H9 (cell line): ENCODE results near the gene SKAP1. TPM values are rescaled to one million over a fixed set of nuclear protein-coding genes. Genes with fewer than 3 reads are reported as not detected.

ENCODE experiments used
- DNase-seq: peaks from one replicate; pipeline ENCODE4 v3.0.0-alpha.2; 2017
- H2AFZ ChIP-seq: one replicate; pipeline ENCODE4 v1.6.1; 2013; ENCODE audit warnings: mild to moderate bottlenecking, low read length, control low read depth, moderate library complexity
- H2AK5ac ChIP-seq: 2 replicates; pipeline ENCODE4 v1.6.1; 2013; ENCODE audit warnings: low read length, control low read depth, mixed read lengths; ENCODE audit not compliant: insufficient read length
- H2BK120ac ChIP-seq: one replicate; pipeline ENCODE4 v1.6.1; 2013; ENCODE audit warnings: low read depth, mild to moderate bottlenecking, low read length, control low read depth, inconsistent platforms; ENCODE audit not compliant: poor library complexity, severe bottlenecking
- H2BK12ac ChIP-seq: 2 replicates; pipeline ENCODE4 v1.6.1; 2013; ENCODE audit warnings: low read length, control low read depth, mixed read lengths, low read depth; ENCODE audit not compliant: insufficient read length
- H2BK15ac ChIP-seq: 2 replicates; pipeline ENCODE4 v1.6.1; 2013; ENCODE audit warnings: low read depth, low read length, control low read depth
- H2BK20ac ChIP-seq: one replicate; pipeline ENCODE4 v1.6.1; 2013; ENCODE audit warnings: low read depth, mild to moderate bottlenecking, low read length, control low read depth, inconsistent platforms; ENCODE audit not compliant: poor library complexity, severe bottlenecking
- H2BK5ac ChIP-seq: 2 replicates; pipeline ENCODE4 v1.6.1; 2013; ENCODE audit warnings: low read length, control low read depth, mixed read lengths; ENCODE audit not compliant: insufficient read length
- H3K14ac ChIP-seq: 2 replicates; pipeline ENCODE4 v1.6.1; 2013; ENCODE audit warnings: low read length, control low read depth; ENCODE audit not compliant: insufficient read depth
- H3K18ac ChIP-seq: 2 replicates; pipeline ENCODE4 v1.6.1; 2013; ENCODE audit warnings: low read depth, mild to moderate bottlenecking, mixed read lengths, low read length, control low read depth; ENCODE audit not compliant: insufficient read length
- H3K23ac ChIP-seq: 2 replicates; pipeline ENCODE4 v1.6.1; 2013; ENCODE audit warnings: low read length, control low read depth, mixed read lengths, low read depth; ENCODE audit not compliant: insufficient read length
- H3K23me2 ChIP-seq: 2 replicates; pipeline ENCODE4 v1.6.1; 2013; ENCODE audit warnings: low read depth, mild to moderate bottlenecking, mixed read lengths, low read length, control low read depth; ENCODE audit not compliant: insufficient read length, poor library complexity, severe bottlenecking
- H3K27ac ChIP-seq: 2 replicates; pipeline ENCODE4 v1.5.1; 2013; ENCODE audit warnings: low read length, control low read depth, mixed read lengths, low read depth; ENCODE audit not compliant: insufficient read length
- H3K27me3 ChIP-seq: 2 replicates; pipeline ENCODE4 v1.6.1; 2013; ENCODE audit warnings: low read length, control low read depth, inconsistent platforms; ENCODE audit not compliant: insufficient read depth
- H3K4ac ChIP-seq: 2 replicates; pipeline ENCODE4 v1.6.1; 2013; ENCODE audit warnings: low read depth, mild to moderate bottlenecking, control low read depth, inconsistent platforms, low read length, moderate library complexity
- H3K4me1 ChIP-seq: 2 replicates; pipeline ENCODE4 v1.6.1; 2013; ENCODE audit warnings: low read length, control low read depth, inconsistent platforms; ENCODE audit not compliant: insufficient read depth
- H3K4me2 ChIP-seq: 2 replicates; pipeline ENCODE4 v1.6.1; 2013; ENCODE audit warnings: low read length, control low read depth, mixed read lengths; ENCODE audit not compliant: insufficient read length, insufficient read depth
- H3K56ac ChIP-seq: 2 replicates; pipeline ENCODE4 v1.6.1; 2013; ENCODE audit warnings: low read depth, mild to moderate bottlenecking, mixed read lengths, low read length, control low read depth; ENCODE audit not compliant: insufficient read length
- H3K79me1 ChIP-seq: 2 replicates; pipeline ENCODE4 v1.6.1; 2013; ENCODE audit warnings: low read depth, mild to moderate bottlenecking, moderate library complexity, low read length, control low read depth, inconsistent platforms; ENCODE audit not compliant: insufficient read depth, poor library complexity, severe bottlenecking
- H3K79me2 ChIP-seq: 2 replicates; pipeline ENCODE4 v1.6.1; 2013; ENCODE audit warnings: low read length, control low read depth, inconsistent platforms; ENCODE audit not compliant: insufficient read depth
- H3K9ac ChIP-seq: 2 replicates; pipeline ENCODE4 v1.6.1; 2013; ENCODE audit warnings: low read length, control low read depth, mixed read lengths; ENCODE audit not compliant: insufficient read length; ENCODE audit errors: extremely low read depth
- H3K9me3 ChIP-seq: one replicate; pipeline ENCODE4 v1.6.1; 2013; ENCODE audit warnings: low read depth, low read length, inconsistent platforms; ENCODE audit not compliant: control insufficient read depth
- H3T11ph ChIP-seq: one replicate; pipeline ENCODE4 v1.6.1; 2013; ENCODE audit warnings: mild to moderate bottlenecking, low read length, control low read depth, inconsistent platforms
- H4K20me1 ChIP-seq: one replicate; pipeline ENCODE4 v1.6.1; 2013; ENCODE audit not compliant: control insufficient read depth, insufficient read length, insufficient read depth
- H4K5ac ChIP-seq: 2 replicates; pipeline ENCODE4 v1.6.1; 2013; ENCODE audit warnings: low read depth, mild to moderate bottlenecking, mixed read lengths, low read length, control low read depth; ENCODE audit not compliant: insufficient read length
- H4K8ac ChIP-seq: replicated peaks from 2 replicates; pipeline ENCODE4 v1.6.1; 2013; ENCODE audit warnings: low read length, control low read depth, mixed read lengths, low read depth; ENCODE audit not compliant: insufficient read length
- H4K91ac ChIP-seq: 2 replicates; pipeline ENCODE4 v1.6.1; 2013; ENCODE audit warnings: low read depth, mild to moderate bottlenecking, moderate library complexity, mixed read lengths, low read length, control low read depth; ENCODE audit not compliant: insufficient read length
- H3K27ac Mint-ChIP-seq, 3 experiments: 2 replicates in 2 of 3; 3 replicates in 1 of 3; pipeline ENCODE4 v1.8.0; 2020 to 2021; ENCODE audit warnings: mixed read lengths in 3 of 3, mild to moderate bottlenecking in 1 of 3, moderate library complexity in 1 of 3
- H3K27me3 Mint-ChIP-seq: 2 replicates; pipeline ENCODE4 v1.8.0; 2021; ENCODE audit warnings: low read depth, mild to moderate bottlenecking, moderate library complexity, mixed read lengths
- H3K36me3 Mint-ChIP-seq, 3 experiments: 2 replicates in 2 of 3; 3 replicates in 1 of 3; pipeline ENCODE4 v1.8.0; 2020 to 2021; ENCODE audit warnings: low read depth in 3 of 3, mixed read lengths in 3 of 3; ENCODE audit not compliant: insufficient read depth in 1 of 3
- H3K4me1 Mint-ChIP-seq, 2 experiments: 2 replicates each; pipeline ENCODE4 v1.8.0; 2020; ENCODE audit warnings: mixed read lengths in 2 of 2
- H3K4me3 Mint-ChIP-seq, 2 experiments: 2 replicates in 1 of 2; 3 replicates in 1 of 2; pipeline ENCODE4 v1.8.0; 2020 to 2021; ENCODE audit warnings: mild to moderate bottlenecking in 2 of 2, mixed read lengths in 2 of 2, moderate library complexity in 1 of 2
- H3K9me3 Mint-ChIP-seq, 2 experiments: 2 replicates in 1 of 2; 3 replicates in 1 of 2; pipeline ENCODE4 v1.8.0; 2020; ENCODE audit warnings: mild to moderate bottlenecking in 2 of 2, mixed read lengths in 2 of 2, moderate library complexity in 1 of 2
- total RNA-seq: library from RNA; stranded (reverse); gene quantifications from 2 replicates; pipeline ENCODE4 v1.2.1, GENCODE V29; 2021
- TF ChIP-seq, protein P1 (sequence below): fragments of 200-600 bp; sonication (generic); conservative IDR thresholded peaks from 3 replicates; pipeline ENCODE4 v1.8.0; 2021; ENCODE audit warnings: antibody characterized with exemption, mild to moderate bottlenecking

The SKAP1 gene
- total RNA-seq, 1 experiment from 2014 or later = not detected

DNA sequence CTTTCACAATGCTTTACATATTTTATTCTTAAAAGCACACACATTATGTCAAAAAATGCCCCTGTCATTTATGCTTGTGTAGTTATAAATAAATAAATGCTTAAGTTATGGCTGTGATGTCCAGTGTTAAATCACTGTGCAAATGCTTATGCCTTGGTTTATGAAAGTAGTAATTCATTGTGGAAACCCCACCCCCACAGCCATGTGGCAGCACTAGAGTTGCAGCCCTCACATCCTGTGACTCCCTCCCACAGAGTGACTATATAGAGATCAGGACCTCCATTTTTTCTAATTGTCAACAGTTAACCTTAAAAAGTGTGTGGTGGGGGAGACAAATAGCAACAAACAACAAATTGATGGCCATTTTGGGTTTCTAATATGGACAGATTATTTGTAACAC is 2.4 kb downstream of the SKAP1 start:
- no peak overlapping the region for H3K4me3 Mint-ChIP-seq
- peaks cover 7 to 11% of the 10 kb centered on the region in 2 experiments; a peak in 3 of 4 replicates for H3K4me1 Mint-ChIP-seq
- H3K23me2 ChIP-seq = no peaks in the 10 kb centered on the region
- no peaks in the 10 kb centered on the region for H3K79me1 ChIP-seq
- no peak overlapping the region for H3K4ac ChIP-seq
- no peaks in the 10 kb centered on the region for H3K4me1 ChIP-seq
- TF ChIP-seq, protein P1, sequence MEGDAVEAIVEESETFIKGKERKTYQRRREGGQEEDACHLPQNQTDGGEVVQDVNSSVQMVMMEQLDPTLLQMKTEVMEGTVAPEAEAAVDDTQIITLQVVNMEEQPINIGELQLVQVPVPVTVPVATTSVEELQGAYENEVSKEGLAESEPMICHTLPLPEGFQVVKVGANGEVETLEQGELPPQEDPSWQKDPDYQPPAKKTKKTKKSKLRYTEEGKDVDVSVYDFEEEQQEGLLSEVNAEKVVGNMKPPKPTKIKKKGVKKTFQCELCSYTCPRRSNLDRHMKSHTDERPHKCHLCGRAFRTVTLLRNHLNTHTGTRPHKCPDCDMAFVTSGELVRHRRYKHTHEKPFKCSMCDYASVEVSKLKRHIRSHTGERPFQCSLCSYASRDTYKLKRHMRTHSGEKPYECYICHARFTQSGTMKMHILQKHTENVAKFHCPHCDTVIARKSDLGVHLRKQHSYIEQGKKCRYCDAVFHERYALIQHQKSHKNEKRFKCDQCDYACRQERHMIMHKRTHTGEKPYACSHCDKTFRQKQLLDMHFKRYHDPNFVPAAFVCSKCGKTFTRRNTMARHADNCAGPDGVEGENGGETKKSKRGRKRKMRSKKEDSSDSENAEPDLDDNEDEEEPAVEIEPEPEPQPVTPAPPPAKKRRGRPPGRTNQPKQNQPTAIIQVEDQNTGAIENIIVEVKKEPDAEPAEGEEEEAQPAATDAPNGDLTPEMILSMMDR = no peak
- peaks cover 16% of the 10 kb centered on the region for H3K27me3 ChIP-seq
- H3T11ph ChIP-seq = no peak overlapping the region
- H3K56ac ChIP-seq = no peak overlapping the region
- H3K9me3 Mint-ChIP-seq = no peaks in the 10 kb centered on the region
- no peak overlapping the region for H3K27ac Mint-ChIP-seq
- no peaks in the 10 kb centered on the region for H3K9me3 ChIP-seq
- no peak overlapping the region for H2BK12ac ChIP-seq
- no peak overlapping the region for H2BK20ac ChIP-seq
- H4K8ac ChIP-seq = no peak overlapping the region
- H3K9ac ChIP-seq = no peak overlapping the region
- no peak for DNase-seq
- no peak overlapping the region for H4K91ac ChIP-seq
- no peak overlapping the region for H4K5ac ChIP-seq
- no peaks in the 10 kb centered on the region; a peak in 1 of 7 replicates for H3K36me3 Mint-ChIP-seq
- no peak overlapping the region for H2AFZ ChIP-seq
- H3K14ac ChIP-seq = no peak overlapping the region
- no peak overlapping the region for H2AK5ac ChIP-seq
- peaks cover 52% of the 10 kb centered on the region for H3K27me3 Mint-ChIP-seq
- H3K23ac ChIP-seq = no peak overlapping the region
- H3K18ac ChIP-seq = no peak overlapping the region
- no peak overlapping the region for H3K27ac ChIP-seq
- H4K20me1 ChIP-seq = no peaks in the 10 kb centered on the region
- no peak overlapping the region for H2BK15ac ChIP-seq
- no peaks in the 10 kb centered on the region for H3K79me2 ChIP-seq
- no peak overlapping the region for H2BK120ac ChIP-seq
- H2BK5ac ChIP-seq = no peak overlapping the region
- no peak overlapping the region for H3K4me2 ChIP-seq
